Lower leg skin (tissue), 4 donors: ENCODE results near the gene TENM4. TPM values are rescaled to one million over a fixed set of nuclear protein-coding genes. Genes with fewer than 3 reads are reported as not detected.

Experiments
- DNase-seq, 2 donors: peaks; one replicate each; pipeline ENCODE4 v3.0.0-alpha.2; 2019; ENCODE audit warnings: low spot score in 2 of 2
- H3K4me3 ChIP-seq: fragments of 200-600 bp; sonication (generic); 2 replicates; pipeline ENCODE4 v1.5.1; 2017; ENCODE audit warnings: mild to moderate bottlenecking, low read depth; ENCODE audit not compliant: poor library complexity, severe bottlenecking
- POLR2A ChIP-seq, 2 donors: fragments of 450-650 bp; IDR thresholded peaks; one replicate each; pipeline ENCODE4 v1.6.1; 2016 to 2017; ENCODE audit warnings: antibody characterized with exemption in 2 of 2, mild to moderate bottlenecking in 1 of 2, moderate library complexity in 1 of 2
- WGBS, 2 donors: methylation state at CpG; one replicate each; pipeline ENCODE4 v1.1.5; 2018; 5-methylcytosine and 5-hydroxymethylcytosine counted together
- intact Hi-C: fragments of 100-400 bp; cut with DNase I; formaldehyde crosslinking; loops from one replicate; pipeline ENCODE4 v1.15.0; 2023; ENCODE audit warnings: low total_unique reads
- total RNA-seq, 4 donors: library from RNA; depleted of rRNA; stranded (reverse); fragments of >200 nt; gene quantifications; one replicate each; pipeline ENCODE4 v1.1.0, GENCODE V29; 2016
- TF ChIP-seq, protein P1 (sequence below), 3 donors: fragments of 450-650 bp; IDR thresholded peaks; one replicate each; pipeline ENCODE4 v1.5.1; 2016; ENCODE audit warnings: antibody characterized with exemption in 3 of 3, mild to moderate bottlenecking in 3 of 3, moderate library complexity in 2 of 3

TENM4 gene
- total RNA-seq, 4 donors from 2014 or later: 34.4 to 41.1 (median 36.6) TPM

GRCh38 chr11:79086056-79086455 lies 354.8 kb downstream of the TENM4 start:
- no peak overlapping the region for H3K4me3 ChIP-seq
- TF ChIP-seq, protein P1, sequence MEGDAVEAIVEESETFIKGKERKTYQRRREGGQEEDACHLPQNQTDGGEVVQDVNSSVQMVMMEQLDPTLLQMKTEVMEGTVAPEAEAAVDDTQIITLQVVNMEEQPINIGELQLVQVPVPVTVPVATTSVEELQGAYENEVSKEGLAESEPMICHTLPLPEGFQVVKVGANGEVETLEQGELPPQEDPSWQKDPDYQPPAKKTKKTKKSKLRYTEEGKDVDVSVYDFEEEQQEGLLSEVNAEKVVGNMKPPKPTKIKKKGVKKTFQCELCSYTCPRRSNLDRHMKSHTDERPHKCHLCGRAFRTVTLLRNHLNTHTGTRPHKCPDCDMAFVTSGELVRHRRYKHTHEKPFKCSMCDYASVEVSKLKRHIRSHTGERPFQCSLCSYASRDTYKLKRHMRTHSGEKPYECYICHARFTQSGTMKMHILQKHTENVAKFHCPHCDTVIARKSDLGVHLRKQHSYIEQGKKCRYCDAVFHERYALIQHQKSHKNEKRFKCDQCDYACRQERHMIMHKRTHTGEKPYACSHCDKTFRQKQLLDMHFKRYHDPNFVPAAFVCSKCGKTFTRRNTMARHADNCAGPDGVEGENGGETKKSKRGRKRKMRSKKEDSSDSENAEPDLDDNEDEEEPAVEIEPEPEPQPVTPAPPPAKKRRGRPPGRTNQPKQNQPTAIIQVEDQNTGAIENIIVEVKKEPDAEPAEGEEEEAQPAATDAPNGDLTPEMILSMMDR (IDR thresholded peaks at IDR 0.05): no peak
- no peak for TF ChIP-seq POLR2A (IDR thresholded peaks at IDR 0.05)
- intact Hi-C loops: loop anchor here (10.0 kb wide), 1 partner anchor 431 kb away; no protein-coding TSS in a partner anchor
- DNase-seq: no peak
- 90 to 100% methylated on average over 2 of the region's 2 CpGs for WGBS, 2 donors

DNA sequence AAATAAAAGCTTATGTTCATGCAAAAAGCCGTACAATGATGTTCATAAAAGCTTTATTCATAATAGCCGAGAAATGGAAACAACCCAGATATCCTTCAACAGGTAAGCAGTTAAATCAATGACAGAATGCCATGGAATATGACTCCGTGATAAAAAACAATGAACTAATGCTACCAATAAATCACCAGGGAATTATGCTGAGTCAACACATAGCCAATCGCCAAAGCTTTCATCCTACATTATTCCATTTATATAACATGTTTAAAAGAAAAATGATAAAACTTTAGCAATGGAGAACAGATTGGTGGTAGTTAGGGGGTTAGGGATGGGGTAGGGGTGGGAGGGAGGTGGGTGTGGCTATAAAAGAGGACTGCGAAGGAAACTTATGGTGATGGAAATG lies 356.4 kb downstream of the TENM4 start:
- intact Hi-C loops: loop anchor here (10.0 kb wide), 1 partner anchor 430 kb away; no protein-coding TSS in a partner anchor
- WGBS, 2 donors: 91 to 92% methylated on average over 5 of the region's 5 CpGs
- no peak for TF ChIP-seq POLR2A (IDR thresholded peaks at IDR 0.05)
- TF ChIP-seq, protein P1 (IDR thresholded peaks at IDR 0.05): no peak
- DNase-seq: no peak
- H3K4me3 ChIP-seq: no peak overlapping the region

- H3K4me3 ChIP-seq: no peak overlapping the region
- TF ChIP-seq POLR2A (IDR thresholded peaks at IDR 0.05): no peak
- TF ChIP-seq, protein P1 (IDR thresholded peaks at IDR 0.05): no peak
- 85 to 86% methylated on average over 6 of the region's 6 CpGs for WGBS, 2 donors
- intact Hi-C loops: loop anchor here (10.0 kb wide), 1 partner anchor 429 kb away; no protein-coding TSS in a partner anchor
- no peak for DNase-seq
These were observed 357.5 kb downstream of the TENM4 start for GRCh38 chr11:79083352-79083751.

DNA sequence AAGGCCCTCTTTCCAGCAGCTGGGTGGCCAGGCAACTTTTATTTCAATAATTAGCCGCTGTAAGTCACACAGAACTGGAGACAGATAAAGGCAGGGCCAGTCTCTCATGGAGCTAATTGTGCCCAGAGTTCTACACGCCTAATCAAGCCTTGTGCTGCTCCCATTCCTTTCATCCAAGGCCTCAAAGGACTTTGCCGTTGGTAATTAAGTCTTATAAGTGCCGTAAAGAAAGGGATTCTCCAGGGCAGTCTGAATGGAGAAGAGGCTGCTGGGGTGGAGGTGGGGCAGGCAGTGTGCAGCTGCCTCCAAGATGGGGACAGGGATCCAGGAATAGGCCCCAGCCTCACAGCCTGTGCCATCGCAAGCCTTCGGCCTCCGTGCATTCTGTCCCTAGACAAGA lies 357.9 kb downstream of the TENM4 start:
- no peak for DNase-seq
- intact Hi-C loops: loop anchor here (10.0 kb wide), 1 partner anchor 428 kb away; no protein-coding TSS in a partner anchor
- TF ChIP-seq, protein P1 (IDR thresholded peaks at IDR 0.05): no peak
- no peak for TF ChIP-seq POLR2A (IDR thresholded peaks at IDR 0.05)
- H3K4me3 ChIP-seq: no peak overlapping the region
- WGBS, 2 donors: 86 to 87% methylated on average over 7 of the region's 7 CpGs

- intact Hi-C loops: loop anchor here (10.0 kb wide), 1 partner anchor 427 kb away; no protein-coding TSS in a partner anchor
- 95 to 96% methylated on average over 4 of the region's 4 CpGs for WGBS, 2 donors
- TF ChIP-seq POLR2A (IDR thresholded peaks at IDR 0.05): no peak
- TF ChIP-seq, protein P1 (IDR thresholded peaks at IDR 0.05): no peak
- DNase-seq: no peak
- H3K4me3 ChIP-seq: no peak overlapping the region
These were observed 358.6 kb downstream of the TENM4 start for GRCh38 chr11:79082280-79082679.
